PC-9 (cell line): Measurements from ENCODE around the gene STXBP3. TPM values are rescaled to one million over a fixed set of nuclear protein-coding genes. Genes with fewer than 3 reads are reported as not detected.
A peak's percentile ranks its signal among the peaks of the same experiment; 100 is the strongest.

Experiments used
- BruUV-seq: library from RNA; stranded (reverse); fragments of 400-500 nt; replicated peaks from 2 replicates; lab custom pipeline; 2021; lab: Mats Ljungman, UMichigan
- CTCF ChIA-PET: fragments of 300-600 bp; sonication (Branson Sonifier 250); formaldehyde crosslinking; loops from one replicate; lab custom pipeline; 2022; ENCODE audit warnings: antibody characterized with exemption; lab: Charles Lee
- POLR2A ChIA-PET: fragments of 300-600 bp; sonication (Branson Sonifier 250); formaldehyde crosslinking; loops from one replicate; lab custom pipeline; 2022; ENCODE audit warnings: antibody characterized with exemption; ENCODE audit not compliant: unreplicated experiment; lab: Charles Lee
- DNase-seq, 2 experiments: peaks; one replicate each; pipeline versions ENCODE4 v3.0.0 to v3.0.0-alpha.2; 2015 to 2022; ENCODE audit warnings: mixed read lengths in 1 of 2
- H2AFZ ChIP-seq: fragments of 200-600 bp; sonication (generic); 2 replicates; pipeline ENCODE4 v1.8.1; 2017; ENCODE audit warnings: antibody characterized with exemption
- H3F3A ChIP-seq: fragments of 200-600 bp; sonication (generic); 2 replicates; pipeline ENCODE4 v1.8.1; 2017; ENCODE audit warnings: antibody characterized with exemption, mild to moderate bottlenecking, low read depth; ENCODE audit not compliant: insufficient read depth
- H3K27ac ChIP-seq: fragments of 200-600 bp; sonication (generic); 2 replicates; pipeline ENCODE4 v1.6.1; 2016; ENCODE audit warnings: mixed run types
- H3K27me3 ChIP-seq: fragments of 200-600 bp; sonication (generic); 2 replicates; pipeline ENCODE4 v1.6.1; 2016; ENCODE audit warnings: low read depth, mixed run types; ENCODE audit not compliant: insufficient read depth
- H3K36me3 ChIP-seq: fragments of 200-600 bp; sonication (generic); 2 replicates; pipeline ENCODE4 v1.6.1; 2016; ENCODE audit warnings: low read depth, mixed run types
- H3K4me1 ChIP-seq: fragments of 200-600 bp; sonication (generic); replicated peaks from 2 replicates; pipeline ENCODE4 v1.6.1; 2016; ENCODE audit warnings: mixed run types; ENCODE audit not compliant: insufficient read depth
- H3K4me2 ChIP-seq: fragments of 200-600 bp; sonication (generic); 2 replicates; pipeline ENCODE4 v1.6.1; 2017; ENCODE audit warnings: mixed run types
- H3K4me3 ChIP-seq: fragments of 200-600 bp; sonication (generic); 2 replicates; pipeline ENCODE4 v1.6.1; 2016; ENCODE audit warnings: mixed run types
- H3K79me2 ChIP-seq: fragments of 200-600 bp; sonication (generic); 2 replicates; pipeline ENCODE4 v1.6.1; 2017; ENCODE audit warnings: low read depth, mixed run types
- H3K9me2 ChIP-seq: fragments of 200-600 bp; sonication (generic); 2 replicates; pipeline ENCODE4 v1.8.1; 2017; ENCODE audit warnings: mild to moderate bottlenecking; ENCODE audit not compliant: insufficient read depth
- H3K9me3 ChIP-seq: fragments of 200-600 bp; sonication (generic); 2 replicates; pipeline ENCODE4 v1.8.1; 2016; ENCODE audit warnings: low read depth; ENCODE audit not compliant: insufficient read depth
- H4K20me1 ChIP-seq: fragments of 200-600 bp; sonication (generic); 2 replicates; pipeline ENCODE4 v1.8.1; 2017; ENCODE audit not compliant: insufficient read depth
- CTCF ChIP-seq: fragments of 200-600 bp; sonication (generic); conservative IDR thresholded peaks from 2 replicates; pipeline ENCODE4 v1.6.1; 2017; ENCODE audit warnings: mixed run types, antibody characterized with exemption, mild to moderate bottlenecking, moderate library complexity
- EZH2 ChIP-seq: fragments of 200-600 bp; sonication (generic); IDR thresholded peaks from 2 replicates; pipeline ENCODE4 v1.8.0; 2017; ENCODE audit warnings: antibody characterized with exemption, low read depth
- intact Hi-C: fragments of 100-400 bp; cut with micrococcal nuclease; formaldehyde crosslinking; loops from one replicate; pipeline ENCODE4 v1.10.0; 2022; ENCODE audit not compliant: unreplicated experiment
- total RNA-seq: library from RNA; stranded (reverse); gene quantifications from 2 replicates; pipeline ENCODE4 v1.2.3, GENCODE V29; 2021

The STXBP3 gene
- total RNA-seq, 1 experiment from 2014 or later = 37.0 TPM

- H3K9me2 ChIP-seq = no peaks in the 10 kb centered on the region
- H3K4me2 ChIP-seq = peak overlapping the region; percentile 54
- H3K36me3 ChIP-seq = no peaks in the 10 kb centered on the region
- no peak overlapping the region for H3K4me3 ChIP-seq
- peaks cover 15% of the 10 kb centered on the region for H3F3A ChIP-seq
- no peaks in the 10 kb centered on the region for H3K9me3 ChIP-seq
- H4K20me1 ChIP-seq = no peaks in the 10 kb centered on the region
- H3K27ac ChIP-seq = no peak overlapping the region
- peaks cover 48% of the 10 kb centered on the region for H3K4me1 ChIP-seq
- H3K27me3 ChIP-seq = no peaks in the 10 kb centered on the region
- no peak for TF ChIP-seq EZH2
- TF ChIP-seq CTCF = no peak
- DNase-seq = peak; percentile 19 to 33
- ChIA-PET CTCF (interaction anchor here (0.7 kb wide), 2 partner anchors 14 to 423 kb away, joined by 3 to 13 read pairs; no protein-coding TSS in a partner anchor), POLR2A (interaction anchor here (0.5 to 0.7 kb wide), 4 partner anchors 51 to 940 kb away, joined by 3 to 6 read pairs (median 3); no protein-coding TSS in a partner anchor)
- intact Hi-C loops = no loop called here
- peak overlapping the region; percentile 23; the same call in 1 of the 2 replicates for H2AFZ ChIP-seq
- no TSS peak for BruUV-seq
- no peaks in the 10 kb centered on the region for H3K79me2 ChIP-seq
Observed at GRCh38 chr1:108817016-108817415, 70.5 kb downstream of the STXBP3 start.

- TF ChIP-seq CTCF = no peak
- no peak for TF ChIP-seq EZH2
- ChIA-PET CTCF (no interaction called here), POLR2A (interaction anchor here (0.6 kb wide), 1 partner anchor 51 kb away, joined by 3 read pairs; no protein-coding TSS in a partner anchor)
- Histone ChIP-seq H3K27me3 (no peaks in the 10 kb centered on the region), H3K4me3 (no peak overlapping the region), H3K9me2 (no peaks in the 10 kb centered on the region), H3F3A (peaks cover 15% of the 10 kb centered on the region), H3K9me3 (no peaks in the 10 kb centered on the region), H3K4me1 (peaks cover 42% of the 10 kb centered on the region), H4K20me1 (no peaks in the 10 kb centered on the region), H3K4me2 (no peak overlapping the region), H2AFZ (no peak overlapping the region), H3K27ac (no peak overlapping the region), H3K79me2 (no peaks in the 10 kb centered on the region), H3K36me3 (no peaks in the 10 kb centered on the region)
- no TSS peak for BruUV-seq
- DNase-seq = peak in 1 of 2 experiments; percentile 5
- intact Hi-C loops = no loop called here
Observed at GRCh38 chr1:108817811-108818210, 71.3 kb downstream of the STXBP3 start.

- no peak overlapping the region for H3K27ac ChIP-seq
- intact Hi-C loops = no loop called here
Observed at GRCh38 chr1:108819878-108820277, 73.4 kb downstream of the STXBP3 start.

More at GRCh38 chr1:108819878-108820277, 73.4 kb downstream of the STXBP3 start:
- ChIA-PET CTCF (no interaction called here), POLR2A (interaction anchor here (0.6 kb wide), 1 partner anchor 582 kb away, joined by 3 read pairs; no protein-coding TSS in a partner anchor)
- peaks cover 15% of the 10 kb centered on the region for H3F3A ChIP-seq
- BruUV-seq = no TSS peak
- no peaks in the 10 kb centered on the region for H3K79me2 ChIP-seq
- no peaks in the 10 kb centered on the region for H3K9me3 ChIP-seq
- DNase-seq = peak in 1 of 2 experiments; percentile 16
- no peaks in the 10 kb centered on the region for H3K27me3 ChIP-seq
- peaks cover 23% of the 10 kb centered on the region for H3K4me1 ChIP-seq
- H2AFZ ChIP-seq = no peak overlapping the region
- no peak overlapping the region for H3K4me3 ChIP-seq
- no peaks in the 10 kb centered on the region for H3K36me3 ChIP-seq
- H4K20me1 ChIP-seq = no peaks in the 10 kb centered on the region
- no peaks in the 10 kb centered on the region for H3K9me2 ChIP-seq
- no peak for TF ChIP-seq EZH2
- no peak for TF ChIP-seq CTCF
- H3K4me2 ChIP-seq = no peak overlapping the region
